CD4-positive, alpha-beta T cell treated with Interleukin-2 at 100 ng/mL for 4 hours (primary cell): ENCODE measurements around the gene TLE5.
"Not testable (repeated sequence)": the region's sequence is repeated elsewhere in the genome, so short reads cannot be mapped to it uniquely, and the experiment has no call there.

ENCODE experiments used
- DNase-seq: peaks from one replicate; pipeline ENCODE4 v3.0.0-alpha.2; 2020; ENCODE audit warnings: low spot score

The TLE5 gene

GRCh38 chr19:3045191-3045590 lies 17.1 kb downstream of the TLE5 start:
- DNase-seq, result no peak

- no peak for DNase-seq
These were observed 19.6 kb downstream of the TLE5 start for GRCh38 chr19:3042621-3043267.

- no peak for DNase-seq
These were observed 20.3 kb downstream of the TLE5 start for GRCh38 chr19:3041761-3042620.

- DNase-seq, result no peak
These were observed 21.0 kb downstream of the TLE5 start for GRCh38 chr19:3041327-3041726.

- no peak for DNase-seq
These were observed 22.6 kb downstream of the TLE5 start for GRCh38 chr19:3039641-3040077.

GRCh38 chr19:3039125-3039524 lies 23.2 kb downstream of the TLE5 start:
- DNase-seq, result no peak

- DNase-seq, result no peak
These were observed 24.1 kb downstream of the TLE5 start for GRCh38 chr19:3038214-3038613.

- not testable (repeated sequence) for DNase-seq
These were observed 25.2 kb downstream of the TLE5 start for GRCh38 chr19:3036977-3037544.

- DNase-seq, result peak; percentile 76
These were observed 25.9 kb downstream of the TLE5 start for GRCh38 chr19:3036119-3036976.

- DNase-seq, result peak; percentile 98
These were observed 26.7 kb downstream of the TLE5 start for GRCh38 chr19:3035542-3036118.

- no peak for DNase-seq
These were observed 27.4 kb downstream of the TLE5 start for GRCh38 chr19:3034656-3035541.

GRCh38 chr19:3034406-3034655 lies 28.0 kb downstream of the TLE5 start:
- DNase-seq, result no peak

- no peak for DNase-seq
These were observed 28.5 kb downstream of the TLE5 start for GRCh38 chr19:3033595-3034405.

GRCh38 chr19:3031607-3031867 lies 30.8 kb downstream of the TLE5 start:
- DNase-seq, result no peak

- DNase-seq, result no peak
These were observed 33.0 kb downstream of the TLE5 start, which contains the start of gene TLE2 for GRCh38 chr19:3029065-3029923. Gene TLE2, minus strand, starts transcription at chr19:3029280. Its CDS starts 376 bp downstream, at chr19:3028904.

- DNase-seq, result no peak
These were observed 33.8 kb downstream of the TLE5 start for GRCh38 chr19:3028305-3029064.

GRCh38 chr19:3027981-3028304 lies 34.4 kb downstream of the TLE5 start:
- no peak for DNase-seq

- no peak for DNase-seq
These were observed 35.0 kb downstream of the TLE5 start for GRCh38 chr19:3027292-3027691.

GRCh38 chr19:3026768-3027167 lies 35.5 kb downstream of the TLE5 start:
- DNase-seq, result no peak
